ENCODE measurements around the gene KRTAP5-1.
"Not testable (repeated sequence)": the region's sequence is repeated elsewhere in the genome, so short reads cannot be mapped to it uniquely, and the experiment has no call there.

Gene KRTAP5-1, protein sequence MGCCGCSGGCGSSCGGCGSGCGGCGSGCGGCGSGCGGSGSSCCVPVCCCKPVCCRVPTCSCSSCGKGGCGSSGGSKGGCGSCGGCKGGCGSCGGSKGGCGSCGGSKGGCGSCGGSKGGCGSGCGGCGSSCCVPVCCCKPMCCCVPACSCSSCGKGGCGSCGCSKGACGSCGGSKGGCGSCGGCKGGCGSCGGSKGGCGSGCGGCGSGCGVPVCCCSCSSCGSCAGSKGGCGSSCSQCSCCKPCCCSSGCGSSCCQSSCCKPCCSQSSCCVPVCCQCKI

DNA sequence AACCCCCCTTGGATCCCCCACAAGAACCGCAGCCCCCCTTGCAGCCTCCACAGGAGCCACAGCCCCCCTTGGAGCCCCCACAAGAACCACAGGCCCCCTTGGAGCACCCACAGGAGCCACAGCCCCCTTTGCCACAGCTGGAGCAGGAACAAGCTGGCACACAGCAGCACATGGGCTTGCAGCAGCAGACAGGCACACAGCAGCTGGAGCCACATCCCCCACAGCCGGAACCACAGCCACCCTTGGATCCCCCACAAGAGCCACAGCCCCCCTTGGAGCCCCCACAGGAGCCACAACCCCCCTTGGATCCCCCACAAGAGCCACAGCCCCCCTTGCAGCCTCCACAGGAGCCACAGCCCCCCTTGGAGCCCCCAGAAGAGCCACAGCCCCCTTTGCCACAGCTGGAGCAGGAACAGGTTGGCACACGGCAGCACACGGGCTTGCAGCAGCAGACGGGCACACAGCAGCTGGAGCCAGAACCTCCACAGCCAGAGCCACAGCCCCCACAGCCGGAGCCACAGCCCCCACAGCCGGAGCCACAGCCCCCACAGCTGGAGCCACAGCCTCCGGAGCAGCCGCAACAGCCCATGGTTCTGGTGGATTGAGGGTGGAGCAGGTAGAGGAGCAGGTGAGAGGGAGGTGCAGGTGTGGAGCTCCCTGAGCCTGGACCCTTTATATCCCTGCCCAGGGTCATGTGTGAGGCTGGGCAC is at the start of gene KRTAP5-1:
TSS of gene KRTAP5-1 (minus strand) at position 623 of the 710 bp plus-strand sequence. CDS start at position 589, 34 bp downstream.
- not testable (repeated sequence) for DNase-seq

DNA sequence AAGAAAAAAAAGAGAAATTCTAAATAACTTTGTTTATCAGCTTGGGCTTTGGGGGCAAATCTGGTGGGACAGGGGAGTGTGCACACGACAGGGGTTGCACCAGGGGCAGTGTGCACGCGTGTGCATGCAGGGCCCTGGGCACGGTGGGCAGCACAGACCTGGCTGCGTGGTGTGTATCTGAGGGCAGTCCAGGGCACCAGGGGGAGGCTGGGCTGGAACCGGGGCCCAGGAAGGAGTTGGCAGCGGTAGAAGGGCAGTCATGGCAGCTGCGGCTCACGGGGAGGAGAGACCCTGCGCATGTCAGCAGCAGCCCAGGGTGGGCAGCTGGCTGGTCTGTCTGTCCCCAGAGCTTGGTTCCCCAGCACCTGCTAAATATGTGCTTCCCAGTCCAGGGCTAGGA is 48.8 kb upstream of the KRTAP5-1 start:
- DNase-seq = no peak

DNA sequence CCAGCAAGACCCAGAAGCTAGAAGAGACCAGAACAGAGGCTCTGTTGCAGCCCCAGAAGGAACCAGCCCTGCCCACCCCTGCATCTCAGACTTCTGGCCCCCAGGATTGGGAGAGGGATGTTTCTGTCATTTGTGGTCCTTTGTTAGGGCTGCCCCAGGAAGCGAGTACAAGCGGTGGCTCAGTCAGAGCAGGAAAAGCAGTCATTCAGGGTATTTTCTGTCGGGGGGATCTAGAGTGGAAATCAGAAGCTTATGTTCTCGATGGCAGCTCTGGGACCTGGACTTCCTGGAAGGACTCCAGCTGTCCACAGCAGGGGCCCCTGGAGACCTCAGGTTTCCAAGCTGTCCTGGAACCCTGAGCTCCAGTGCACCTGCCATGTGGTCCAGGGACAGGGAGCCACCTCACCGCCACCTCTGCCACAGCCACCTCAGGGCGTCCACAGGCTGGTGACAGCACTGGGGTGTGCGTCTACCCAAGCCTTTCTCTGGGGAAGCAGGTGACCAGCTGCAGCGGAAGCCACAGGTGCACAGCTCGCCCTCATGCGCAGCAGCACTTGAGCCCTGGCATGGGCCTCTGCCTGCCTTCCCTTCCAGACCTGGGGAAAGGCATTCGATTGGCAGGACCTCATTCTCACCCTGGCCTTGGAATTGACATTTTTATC is 47.1 kb upstream of the KRTAP5-1 start:
- DNase-seq = no peak

DNA sequence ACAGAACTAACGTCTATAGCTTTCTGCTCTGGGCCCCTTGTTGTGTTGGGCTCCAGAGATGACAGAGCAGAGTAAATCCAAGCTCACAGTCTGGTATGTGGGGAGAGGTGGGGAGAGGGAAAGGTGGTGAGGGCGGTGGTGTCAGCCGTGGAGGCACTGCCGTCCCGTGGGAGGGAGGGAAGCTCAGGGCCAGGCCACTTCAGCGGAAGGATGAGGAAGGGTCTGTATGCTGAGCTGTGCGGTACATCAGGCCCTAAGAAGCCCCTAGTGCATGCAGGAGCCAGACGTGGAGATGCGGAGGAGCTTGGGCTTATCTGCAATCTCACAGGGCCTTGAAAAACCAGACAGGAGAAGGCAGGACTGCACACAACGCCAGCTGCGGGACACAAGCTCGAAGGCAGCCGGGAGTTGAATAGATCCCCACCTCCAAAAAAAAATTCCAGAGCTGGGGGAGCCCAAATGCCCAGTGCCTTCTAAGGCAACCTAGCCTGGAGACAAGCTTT is 46.0 kb upstream of the KRTAP5-1 start:
- no peak for DNase-seq

DNA sequence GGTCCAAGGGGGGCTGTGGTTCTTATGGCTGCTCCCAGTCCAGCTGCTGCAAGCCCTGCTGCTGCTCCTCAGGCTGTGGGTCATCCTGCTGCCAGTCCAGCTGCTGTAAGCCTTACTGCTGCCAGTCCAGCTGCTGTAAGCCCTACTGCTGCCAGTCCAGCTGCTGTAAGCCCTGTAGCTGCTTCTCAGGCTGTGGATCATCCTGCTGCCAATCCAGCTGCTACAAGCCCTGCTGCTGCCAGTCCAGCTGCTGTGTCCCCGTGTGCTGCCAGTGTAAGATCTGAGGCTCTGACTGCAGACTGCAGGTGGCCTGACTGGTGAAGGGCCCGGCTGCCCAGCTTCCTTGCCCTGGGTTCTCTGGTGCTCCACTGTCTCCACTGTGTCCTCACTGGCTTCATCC is 45.2 kb upstream of the KRTAP5-1 start:
- DNase-seq = no peak

DNA sequence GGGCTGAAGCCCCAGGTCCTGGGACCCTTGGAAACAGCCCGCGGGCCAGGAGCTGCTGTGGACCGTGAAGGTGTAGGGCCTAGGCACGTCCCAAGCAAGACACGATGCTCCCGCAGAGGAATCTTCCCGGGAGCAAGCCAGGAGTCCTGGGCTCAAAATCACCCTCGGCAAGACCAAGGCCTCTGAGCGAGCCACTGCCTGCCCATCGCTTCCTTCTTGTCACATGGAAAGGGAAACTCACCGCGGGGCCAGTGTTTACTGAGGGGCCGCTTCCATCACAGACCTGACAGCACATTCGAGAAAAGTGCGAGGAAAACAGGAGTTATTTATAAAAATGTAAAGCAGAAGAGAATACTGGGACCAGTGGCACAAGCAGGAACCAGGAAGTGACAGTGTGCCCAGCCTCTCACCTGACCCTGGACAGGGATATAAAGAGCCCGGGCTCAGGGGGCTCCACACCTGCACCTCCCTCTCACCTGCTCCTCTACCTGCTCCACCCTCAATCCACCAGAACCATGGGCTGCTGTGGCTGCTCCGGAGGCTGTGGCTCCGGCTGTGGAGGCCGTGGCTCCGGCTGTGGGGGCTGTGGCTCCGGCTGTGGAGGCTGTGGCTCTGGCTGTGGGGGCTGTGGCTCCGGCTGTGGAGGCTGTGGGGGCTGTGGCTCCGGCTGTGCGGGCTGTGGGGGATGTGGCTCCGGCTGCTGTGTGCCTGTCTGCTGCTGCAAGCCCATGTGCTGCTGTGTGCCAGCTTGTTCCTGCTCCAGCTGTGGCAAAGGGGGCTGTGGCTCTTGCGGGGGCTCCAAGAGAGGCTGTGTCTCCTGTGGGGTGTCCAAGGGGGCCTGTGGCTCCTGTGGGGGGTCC is 44.5 kb upstream of the KRTAP5-1 start, which contains the start of gene KRTAP5-5:
TSS of gene KRTAP5-5 (plus strand) at position 450 of the 860 bp plus-strand sequence. CDS start at position 516, 66 bp downstream.
- DNase-seq = no peak

DNA sequence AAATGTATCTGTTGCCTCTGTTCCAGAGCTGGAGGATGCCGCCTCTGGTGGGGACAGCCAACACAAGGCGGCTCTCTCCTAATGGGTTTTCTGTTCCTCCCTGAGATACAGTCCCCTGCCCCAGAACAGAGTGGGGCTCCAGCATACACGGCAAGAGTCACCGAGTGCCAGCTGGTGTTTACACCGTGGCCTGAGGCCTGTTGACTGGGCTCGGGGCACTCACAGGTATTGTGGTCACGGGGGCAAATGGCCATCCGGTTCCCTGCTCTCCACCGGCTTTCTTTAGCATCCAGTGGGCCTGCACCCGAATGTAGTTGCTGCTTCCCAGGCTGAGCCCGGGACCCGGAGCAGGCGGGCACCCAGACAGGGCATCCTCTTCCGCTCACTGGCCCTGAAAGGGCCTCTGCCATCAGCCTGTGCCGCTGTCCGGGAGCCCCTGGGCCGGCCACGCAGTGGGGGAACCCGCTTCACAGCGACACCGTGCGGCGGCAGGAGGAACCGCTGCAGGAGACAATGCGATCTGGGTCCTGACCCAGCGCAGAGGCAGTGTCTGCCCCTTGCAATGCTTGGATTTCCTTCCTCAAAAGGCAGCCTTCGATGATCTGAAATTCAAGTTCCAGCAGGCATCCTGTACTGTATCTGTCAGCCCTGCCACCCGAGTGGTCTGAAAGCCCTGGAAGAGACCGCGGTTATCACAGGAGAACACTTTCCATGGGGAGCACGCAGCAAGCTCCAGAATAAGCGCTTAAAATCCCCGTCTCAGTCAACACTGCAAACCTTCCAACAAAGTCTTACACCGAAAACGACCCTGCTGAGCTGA is 43.6 kb upstream of the KRTAP5-1 start:
- DNase-seq = peak; percentile 69

DNA sequence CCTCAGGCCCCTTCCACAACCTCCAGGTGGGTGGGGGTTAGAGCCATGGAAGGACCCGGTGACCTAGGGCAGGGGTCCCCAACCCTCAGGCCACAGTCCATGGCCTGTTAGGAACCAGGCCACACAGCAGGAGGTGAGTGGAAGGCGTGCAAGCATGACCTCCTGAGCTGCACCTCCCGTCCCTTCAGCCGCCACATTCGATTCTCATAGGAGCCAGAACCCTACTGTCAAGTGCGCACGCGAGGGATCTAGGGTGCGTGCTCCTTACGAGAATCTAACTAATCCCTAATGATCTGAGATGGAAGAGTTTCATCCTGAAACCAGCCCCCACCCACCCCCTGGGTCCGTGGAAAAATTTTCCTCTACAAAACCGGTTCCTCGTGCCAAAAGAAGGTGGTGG is 40.5 kb upstream of the KRTAP5-1 start:
- DNase-seq = no peak

DNA sequence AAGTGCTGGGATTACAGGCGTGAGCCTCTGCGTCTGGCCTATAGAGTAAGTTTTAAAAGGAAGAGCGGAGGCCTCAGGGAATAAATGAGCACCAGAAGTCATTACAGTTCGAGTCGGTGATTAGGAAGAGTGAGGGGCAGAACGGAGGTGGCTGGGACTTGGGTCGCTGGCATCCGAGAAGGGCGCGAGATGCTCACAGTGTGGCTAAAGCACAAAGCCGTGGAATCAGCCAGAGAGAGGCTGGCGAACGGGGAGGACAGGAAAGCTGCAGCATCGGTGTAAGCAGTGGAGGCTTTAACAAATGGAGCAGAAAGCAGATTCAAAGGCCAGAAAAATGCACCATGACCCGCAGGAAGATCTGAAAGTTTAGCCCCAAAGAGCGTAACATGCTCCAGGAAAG is 39.5 kb upstream of the KRTAP5-1 start:
- no peak for DNase-seq

DNA sequence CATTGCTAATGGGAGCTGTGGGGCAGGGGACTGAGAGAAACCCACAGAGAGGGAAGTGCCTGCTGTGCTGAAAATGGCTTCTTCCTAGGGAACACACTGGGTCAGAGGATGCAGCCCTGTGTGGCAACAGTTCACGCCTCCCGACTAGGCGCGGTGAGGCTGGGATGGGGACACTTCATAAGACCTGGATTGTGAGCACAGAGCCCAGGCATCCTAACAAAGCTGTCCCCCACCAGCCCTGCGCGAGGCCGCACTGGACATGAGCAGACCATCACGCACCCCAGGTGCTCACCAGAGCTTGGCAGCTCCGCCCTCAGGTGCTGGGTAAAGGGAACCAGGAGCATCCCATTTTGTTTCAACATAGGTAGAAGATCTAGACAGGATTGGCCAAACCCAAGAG is 38.6 kb upstream of the KRTAP5-1 start:
- DNase-seq = no peak

DNA sequence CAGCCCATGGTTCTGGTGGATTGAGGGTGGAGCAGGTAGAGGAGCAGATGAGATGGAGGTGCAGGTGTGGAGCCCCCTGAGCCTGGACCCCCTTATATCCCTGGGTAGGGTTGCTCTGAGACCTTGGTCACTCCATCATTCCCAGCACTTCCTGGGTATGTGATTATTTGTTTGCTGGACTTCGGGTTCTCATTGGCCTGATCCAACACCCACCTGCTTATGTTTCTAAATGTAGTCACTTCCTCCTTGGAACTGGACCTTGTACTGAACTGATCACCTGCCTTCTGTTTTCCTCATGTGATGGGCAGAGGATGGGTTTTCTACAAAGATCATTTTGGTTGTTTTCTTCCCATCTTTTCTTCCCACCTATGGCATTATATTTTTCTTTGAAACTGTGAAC is 37.0 kb upstream of the KRTAP5-1 start, which contains the start of gene KRTAP5-4:
TSS of gene KRTAP5-4 (minus strand) at position 53 of the 400 bp plus-strand sequence. CDS start at position 8, 45 bp downstream.
- no peak for DNase-seq

DNA sequence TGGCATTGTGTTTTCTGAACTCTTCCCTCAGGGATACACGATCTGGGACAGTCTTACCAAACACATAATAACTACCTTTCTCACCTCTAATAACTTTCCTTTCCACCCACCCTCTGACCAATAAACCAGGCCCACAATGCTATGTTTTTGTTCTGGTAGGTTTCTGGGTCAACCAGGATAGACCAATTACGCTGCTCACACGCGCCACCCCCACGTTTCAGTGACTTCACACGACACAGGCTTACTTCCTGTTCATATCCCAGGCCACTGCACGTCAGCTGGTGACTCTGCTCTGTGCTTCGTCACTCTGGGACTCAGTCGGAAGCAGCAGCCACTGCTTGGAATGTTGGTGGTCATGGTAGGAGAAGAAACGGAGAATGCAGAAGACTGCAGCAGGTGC is 34.4 kb upstream of the KRTAP5-1 start:
- DNase-seq = peak; percentile 49

DNA sequence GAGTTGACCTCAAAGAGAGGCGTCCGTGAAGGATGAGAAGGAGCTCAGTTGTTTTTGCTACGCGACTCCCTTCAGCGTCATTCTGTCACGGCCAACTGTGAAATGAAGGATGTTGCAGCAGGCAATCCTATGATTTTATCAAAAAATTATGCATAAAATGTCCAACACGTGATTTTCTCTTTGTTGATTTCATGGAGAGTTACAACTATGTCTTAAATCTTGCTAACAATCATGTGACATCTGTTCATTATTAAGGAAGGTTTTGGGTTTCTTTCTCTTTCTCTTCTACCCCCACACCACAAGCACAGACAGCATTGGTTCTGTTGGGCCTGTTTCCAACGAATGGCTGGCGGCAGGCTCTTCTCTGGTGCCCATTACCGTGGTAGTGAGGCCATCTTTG is 33.1 kb upstream of the KRTAP5-1 start:
- no peak for DNase-seq

DNA sequence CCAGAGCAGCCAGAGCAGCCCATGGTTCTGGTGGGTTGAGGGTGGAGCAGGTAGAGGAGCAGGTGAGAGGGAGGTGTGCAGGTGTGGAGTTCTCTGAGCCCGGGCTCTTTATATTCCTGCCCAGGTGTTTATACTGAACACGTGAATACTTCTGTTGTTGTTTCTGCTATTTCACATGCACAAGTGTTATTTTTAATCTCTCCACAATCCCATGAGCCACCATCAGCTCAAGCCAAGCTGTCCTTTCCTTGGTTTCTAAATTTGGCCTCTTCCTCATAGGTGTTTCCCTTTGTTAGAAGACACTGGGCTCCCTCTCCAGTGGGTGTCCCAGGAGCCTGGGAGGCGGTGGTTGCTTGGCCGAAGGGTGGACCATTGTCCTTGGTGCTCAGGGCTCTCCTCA is 23.3 kb upstream of the KRTAP5-1 start, which contains the start of gene KRTAP5-3:
TSS of gene KRTAP5-3 (minus strand) at position 101 of the 400 bp plus-strand sequence. CDS start at position 23, 78 bp downstream.
- DNase-seq = no peak

DNA sequence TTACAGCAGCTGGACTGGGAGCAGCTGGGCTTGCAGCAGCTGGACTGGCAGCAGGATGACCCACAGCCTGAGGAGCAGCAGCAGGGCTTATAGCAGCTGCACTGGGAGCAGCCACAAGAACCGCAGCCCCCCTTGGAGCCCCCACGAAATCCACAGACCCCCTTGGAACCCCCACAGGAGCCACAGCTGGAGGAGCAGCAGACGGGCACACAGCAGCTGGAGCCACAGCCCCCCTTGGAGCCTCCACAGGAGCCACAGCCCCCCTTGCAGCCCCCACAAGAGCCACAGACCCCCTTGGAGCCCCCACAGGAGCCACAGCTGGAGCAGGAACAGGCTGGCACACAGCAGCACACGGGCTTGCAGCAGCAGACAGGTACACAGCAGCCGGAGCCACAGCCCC is 22.8 kb upstream of the KRTAP5-1 start:
- DNase-seq = not testable (repeated sequence)

DNA sequence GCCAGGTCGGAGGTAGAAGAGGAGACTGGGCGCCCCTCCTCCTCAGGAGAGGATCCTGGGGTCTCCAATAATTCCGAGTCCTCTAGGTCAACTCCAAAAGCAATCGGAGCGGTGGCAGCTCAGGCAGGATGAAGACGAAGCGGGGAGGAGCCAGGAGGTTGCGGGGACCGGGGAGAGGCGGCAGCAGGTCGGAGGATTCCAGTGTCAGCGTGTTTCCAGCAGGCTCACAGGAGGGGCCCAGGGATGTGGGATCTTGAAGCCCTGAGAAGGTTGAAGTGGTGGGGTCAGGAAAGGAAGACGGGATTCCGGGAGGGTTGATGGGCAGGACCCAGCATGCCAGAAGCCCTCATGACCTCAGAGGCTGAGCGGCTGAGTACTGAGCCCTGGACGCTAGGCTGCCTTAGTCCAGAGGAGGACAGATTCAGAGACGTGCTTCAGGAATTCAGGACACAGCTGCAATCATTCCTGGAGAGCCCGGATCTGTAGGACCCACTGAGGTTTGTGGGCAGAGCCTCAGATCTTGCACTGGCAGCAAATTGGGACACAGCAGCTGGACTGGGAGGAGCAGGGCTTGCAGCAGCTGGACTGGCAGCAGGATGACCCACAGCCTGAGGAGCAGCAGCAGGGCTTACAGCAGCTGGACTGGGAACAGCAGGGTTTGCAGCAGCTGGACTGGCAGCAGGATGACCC is 22.2 kb upstream of the KRTAP5-1 start:
- not testable (repeated sequence) for DNase-seq

DNA sequence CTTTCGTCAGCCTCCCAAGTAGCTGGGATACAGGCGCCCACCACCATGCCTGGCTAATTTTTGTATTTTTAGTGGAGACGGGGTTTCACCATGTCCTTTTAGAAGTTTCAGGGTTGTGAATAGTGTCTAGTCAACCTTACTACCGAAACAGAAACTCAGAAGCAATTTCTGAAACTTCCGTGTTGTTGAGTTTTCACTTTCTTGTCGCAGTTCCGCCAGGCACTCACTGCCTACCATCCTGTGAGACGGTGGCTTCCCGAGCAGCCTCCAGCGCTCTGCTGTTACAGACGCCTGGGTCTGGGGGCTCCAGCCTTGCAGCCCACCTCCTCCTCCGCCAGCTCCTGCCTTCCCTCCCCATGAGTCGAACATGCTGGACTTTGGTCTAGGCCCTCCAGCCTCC is 20.8 kb upstream of the KRTAP5-1 start:
- DNase-seq = peak; percentile 37

DNA sequence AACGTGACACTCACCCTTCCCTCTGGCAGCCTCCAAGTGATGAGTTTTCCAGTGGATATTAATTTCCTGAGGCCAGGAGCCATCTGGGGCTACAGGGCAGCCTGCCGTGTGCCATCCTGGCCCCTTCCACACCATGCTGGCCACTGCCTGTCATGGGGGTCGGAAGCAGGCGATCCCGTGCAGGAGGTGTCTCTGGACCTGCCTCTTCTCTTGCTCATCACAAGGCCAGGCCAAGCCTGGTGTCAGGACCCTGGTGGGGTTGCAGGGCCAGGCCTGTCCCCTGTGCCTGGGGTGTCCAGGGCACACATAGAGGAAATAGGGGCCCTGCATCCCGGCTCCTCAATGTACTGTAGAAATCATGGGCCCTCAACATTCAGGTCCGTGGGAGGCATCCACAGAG is 19.6 kb upstream of the KRTAP5-1 start:
- no peak for DNase-seq

DNA sequence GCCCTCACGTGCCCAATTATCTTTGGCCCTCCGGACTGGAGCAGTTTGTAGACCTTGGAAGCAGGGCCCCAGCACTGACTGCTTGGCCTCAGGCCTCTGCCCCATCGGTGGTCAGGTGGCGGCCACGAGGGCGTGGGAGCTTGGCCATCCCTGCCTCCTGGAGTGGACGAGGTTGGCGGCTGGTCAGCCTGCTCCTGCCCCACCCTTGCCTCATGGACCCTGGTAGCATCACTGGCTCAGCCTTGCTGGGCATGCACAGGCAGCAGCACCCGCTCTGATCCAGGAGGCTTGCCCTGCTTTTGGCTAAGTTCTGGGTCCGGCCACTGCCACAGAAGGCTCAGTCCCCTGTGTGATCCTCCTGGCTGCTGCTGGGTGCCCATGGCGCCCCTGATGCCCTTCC is 19.1 kb upstream of the KRTAP5-1 start:
- no peak for DNase-seq

DNA sequence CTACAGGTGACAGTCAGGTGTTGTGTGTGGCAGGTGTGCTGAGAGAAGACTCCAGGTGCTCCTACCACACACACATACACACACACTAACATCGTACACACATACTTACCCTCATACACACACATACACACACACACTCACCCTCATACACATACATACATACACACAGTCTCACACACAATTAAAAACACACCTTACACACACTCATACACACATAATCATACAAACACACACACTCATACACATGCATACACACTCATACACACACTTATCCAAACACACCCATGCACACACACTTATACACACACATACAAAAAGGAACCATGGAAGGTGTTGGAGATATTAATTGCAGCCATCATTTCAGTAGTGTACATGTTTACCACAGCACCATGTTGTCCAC is 18.5 kb upstream of the KRTAP5-1 start:
- no peak for DNase-seq

DNA sequence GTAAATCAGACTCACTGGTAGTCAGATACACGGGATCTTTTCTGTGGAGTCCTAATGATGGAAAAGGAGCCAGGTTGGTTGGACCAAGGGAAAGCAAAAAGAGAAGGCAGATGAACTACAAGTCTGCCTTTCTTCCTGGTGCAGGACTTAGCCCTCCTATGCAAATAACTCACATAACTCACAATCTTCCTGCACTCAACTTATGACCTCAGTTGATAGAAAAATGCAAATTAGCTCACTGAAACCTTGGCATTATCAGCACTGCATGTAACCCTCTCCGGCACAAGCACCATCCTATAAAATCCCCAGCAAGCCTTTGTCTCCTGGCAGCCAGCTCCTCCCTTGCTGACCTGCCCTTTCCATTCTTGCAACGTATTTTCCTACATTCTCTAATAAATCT is 16.6 kb upstream of the KRTAP5-1 start:
- DNase-seq = not testable (repeated sequence)
